NB4 (cell line): ENCODE results near the gene TTC9C.
A peak's percentile ranks its signal among the peaks of the same experiment; 100 is the strongest.

ENCODE experiments used
- DNase-seq: peaks from one replicate; pipeline ENCODE4 v3.0.0; 2010; ENCODE audit warnings: low read depth
- H3K4me3 ChIP-seq: one replicate; pipeline ENCODE4 v1.5.1; 2011; ENCODE audit warnings: mild to moderate bottlenecking, low read depth, low read length, moderate library complexity
- MYC ChIP-seq: IDR thresholded peaks from 2 replicates; pipeline ENCODE4 v1.6.1; 2011; ENCODE audit warnings: low read depth, low read length
- POLR2A ChIP-seq: IDR thresholded peaks from 2 replicates; pipeline ENCODE4 v1.6.1; 2011; ENCODE audit warnings: mild to moderate bottlenecking; ENCODE audit not compliant: insufficient read length; ENCODE audit errors: extremely low read depth
- TF ChIP-seq, protein P1 (sequence below): IDR thresholded peaks from one replicate; pipeline ENCODE4 v1.5.1; 2012; ENCODE audit warnings: low read depth, low read length
- TF ChIP-seq, protein P2 (sequence below): IDR thresholded peaks from 2 replicates; pipeline ENCODE4 v1.6.1; 2011; ENCODE audit warnings: low read depth, low read length

The TTC9C gene

DNA sequence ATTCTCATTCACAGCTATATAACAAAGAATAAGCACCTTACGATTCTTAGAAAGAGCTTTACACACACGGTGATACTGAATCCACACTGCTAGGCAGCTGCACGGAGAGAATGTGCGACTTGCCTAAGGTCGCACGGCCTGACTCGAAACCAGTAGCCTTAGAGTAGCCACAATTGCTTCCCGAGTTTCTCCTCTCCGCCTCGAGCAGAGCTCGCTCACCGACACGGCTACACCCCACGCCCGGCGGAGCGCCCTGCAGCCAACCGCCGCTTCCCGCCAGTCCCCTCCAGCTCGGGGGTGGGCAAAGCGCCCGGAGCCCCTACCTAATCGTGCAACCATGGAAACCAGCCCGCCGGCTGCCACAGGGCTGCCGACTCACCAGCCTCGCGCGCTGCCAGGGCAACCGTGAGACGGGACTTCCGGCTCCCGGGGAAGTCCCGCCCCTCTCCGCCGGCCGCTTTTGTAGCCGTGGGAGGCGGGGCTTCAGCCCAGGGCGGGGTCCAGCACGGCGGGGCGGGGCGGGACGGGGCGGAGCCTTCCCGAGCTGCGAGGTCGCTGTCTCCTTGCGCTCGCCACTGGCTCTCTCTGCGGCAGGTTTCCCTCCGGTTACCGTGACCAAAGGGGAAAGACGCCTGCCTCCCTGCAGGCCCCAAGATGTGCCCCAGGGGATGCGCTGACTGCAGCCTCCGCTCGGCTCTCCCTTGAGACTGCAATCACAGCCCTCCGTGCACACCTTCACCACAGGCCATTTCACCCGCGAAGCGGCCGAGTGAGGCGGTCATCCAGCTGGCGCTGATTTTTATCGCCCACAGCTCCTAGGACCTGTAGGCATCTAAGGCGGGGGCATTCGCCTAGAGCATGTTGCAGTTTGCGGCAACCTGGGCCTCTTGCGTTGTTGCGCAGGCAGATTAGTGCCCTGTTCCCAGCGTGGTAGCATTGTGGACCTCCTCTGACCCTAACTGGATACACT, 22.1 kb upstream of the TTC9C start:
- H3K4me3 ChIP-seq, result peak overlapping the region; percentile 80
- TF ChIP-seq MYC, result no peak; the same call in 1 of the 2 replicates
- peak; percentile 59 for TF ChIP-seq POLR2A
- TF ChIP-seq, protein P1, sequence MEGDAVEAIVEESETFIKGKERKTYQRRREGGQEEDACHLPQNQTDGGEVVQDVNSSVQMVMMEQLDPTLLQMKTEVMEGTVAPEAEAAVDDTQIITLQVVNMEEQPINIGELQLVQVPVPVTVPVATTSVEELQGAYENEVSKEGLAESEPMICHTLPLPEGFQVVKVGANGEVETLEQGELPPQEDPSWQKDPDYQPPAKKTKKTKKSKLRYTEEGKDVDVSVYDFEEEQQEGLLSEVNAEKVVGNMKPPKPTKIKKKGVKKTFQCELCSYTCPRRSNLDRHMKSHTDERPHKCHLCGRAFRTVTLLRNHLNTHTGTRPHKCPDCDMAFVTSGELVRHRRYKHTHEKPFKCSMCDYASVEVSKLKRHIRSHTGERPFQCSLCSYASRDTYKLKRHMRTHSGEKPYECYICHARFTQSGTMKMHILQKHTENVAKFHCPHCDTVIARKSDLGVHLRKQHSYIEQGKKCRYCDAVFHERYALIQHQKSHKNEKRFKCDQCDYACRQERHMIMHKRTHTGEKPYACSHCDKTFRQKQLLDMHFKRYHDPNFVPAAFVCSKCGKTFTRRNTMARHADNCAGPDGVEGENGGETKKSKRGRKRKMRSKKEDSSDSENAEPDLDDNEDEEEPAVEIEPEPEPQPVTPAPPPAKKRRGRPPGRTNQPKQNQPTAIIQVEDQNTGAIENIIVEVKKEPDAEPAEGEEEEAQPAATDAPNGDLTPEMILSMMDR, result no peak
- TF ChIP-seq, protein P2, sequence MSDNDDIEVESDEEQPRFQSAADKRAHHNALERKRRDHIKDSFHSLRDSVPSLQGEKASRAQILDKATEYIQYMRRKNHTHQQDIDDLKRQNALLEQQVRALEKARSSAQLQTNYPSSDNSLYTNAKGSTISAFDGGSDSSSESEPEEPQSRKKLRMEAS, result no peak
- DNase-seq, result peak; percentile 95

DNA sequence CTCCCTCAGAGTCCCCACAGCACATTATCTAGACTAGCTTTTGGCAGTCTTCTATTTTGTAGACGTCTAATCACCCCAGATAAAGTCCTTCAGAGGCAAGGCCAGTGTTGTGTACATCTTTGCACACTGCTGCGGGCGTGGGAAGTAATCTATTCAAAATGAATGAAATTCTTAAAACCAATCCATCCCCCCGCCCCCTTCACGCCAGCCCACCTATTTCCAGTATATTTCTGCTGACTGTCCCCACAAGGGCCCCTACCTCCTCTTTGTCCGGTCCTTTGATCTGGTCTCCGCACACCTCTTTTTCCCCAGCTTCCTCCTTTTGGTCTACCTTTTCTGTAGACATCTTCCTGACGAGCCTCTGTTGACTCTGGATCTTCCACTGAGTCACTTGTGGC, 21.4 kb upstream of the TTC9C start:
- no peak for DNase-seq
- TF ChIP-seq POLR2A (no peak), MYC (no peak)
- TF ChIP-seq, protein P2, result no peak
- TF ChIP-seq, protein P1, result no peak
- H3K4me3 ChIP-seq, result peak overlapping the region; percentile 35

DNA sequence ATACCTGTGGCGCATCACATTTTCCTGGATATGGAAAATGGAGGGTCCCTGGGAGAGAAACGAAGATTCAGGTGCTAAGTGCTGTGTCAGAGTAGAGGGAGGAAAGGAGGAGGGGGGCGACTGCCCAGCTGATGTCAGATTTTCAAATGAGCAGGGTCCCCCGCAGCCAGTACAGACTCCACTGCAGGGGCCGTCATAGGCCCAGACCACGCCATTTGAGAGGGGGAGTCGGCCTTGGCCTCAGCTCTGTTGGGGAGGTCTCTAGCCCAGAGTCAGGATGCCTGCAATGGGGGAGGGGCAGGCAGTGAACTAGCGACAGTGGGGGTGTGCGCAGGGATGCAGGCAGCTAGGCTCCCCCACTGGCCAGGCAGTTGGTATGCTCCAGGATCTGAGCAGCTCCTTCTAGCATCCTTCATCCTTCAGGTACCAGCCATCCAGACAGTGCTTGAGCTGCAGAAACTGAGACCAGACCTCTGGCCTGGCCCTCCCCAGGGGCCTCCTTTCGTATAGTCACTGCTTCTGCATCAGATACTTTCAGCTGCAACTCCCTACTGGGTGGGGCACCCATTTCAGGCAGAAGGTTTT, 20.9 kb upstream of the TTC9C start, which contains the start of the genes BSCL2 and GNG3:
BSCL2 (minus strand) TSS at position 148 of the 585 bp plus-strand sequence. CDS start 229 bp downstream, outside the sequence.
GNG3 (plus strand) TSS at position 400 of the 585 bp plus-strand sequence. CDS start 620 bp downstream, outside the sequence.
- TF ChIP-seq, protein P1, result no peak
- TF ChIP-seq MYC (no peak), POLR2A (no peak)
- TF ChIP-seq, protein P2, result no peak
- peak within 1 kb of the TSS; percentile 35 for H3K4me3 ChIP-seq
- peak; percentile 44 for DNase-seq

DNA sequence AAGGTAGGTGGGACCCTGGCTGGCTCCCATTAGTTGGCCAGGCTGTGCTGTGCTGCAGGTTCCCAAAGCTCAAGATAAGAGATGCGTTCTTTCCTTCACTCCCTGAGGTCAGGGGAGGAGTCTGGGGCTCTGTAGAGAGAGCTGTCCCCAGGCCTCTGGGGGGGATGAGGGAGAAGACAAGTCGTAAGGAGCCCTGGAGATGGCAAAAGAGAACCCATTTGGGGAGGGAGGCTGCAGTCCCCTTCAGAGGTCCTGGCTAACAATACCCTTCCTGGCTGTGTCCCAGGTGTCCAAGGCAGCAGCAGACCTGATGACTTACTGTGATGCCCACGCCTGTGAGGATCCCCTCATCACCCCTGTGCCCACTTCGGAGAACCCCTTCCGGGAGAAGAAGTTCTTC, 19.9 kb upstream of the TTC9C start:
- TF ChIP-seq, protein P1, result no peak
- TF ChIP-seq POLR2A, result peak; percentile 4
- DNase-seq, result no peak
- no peak overlapping the region for H3K4me3 ChIP-seq

DNA sequence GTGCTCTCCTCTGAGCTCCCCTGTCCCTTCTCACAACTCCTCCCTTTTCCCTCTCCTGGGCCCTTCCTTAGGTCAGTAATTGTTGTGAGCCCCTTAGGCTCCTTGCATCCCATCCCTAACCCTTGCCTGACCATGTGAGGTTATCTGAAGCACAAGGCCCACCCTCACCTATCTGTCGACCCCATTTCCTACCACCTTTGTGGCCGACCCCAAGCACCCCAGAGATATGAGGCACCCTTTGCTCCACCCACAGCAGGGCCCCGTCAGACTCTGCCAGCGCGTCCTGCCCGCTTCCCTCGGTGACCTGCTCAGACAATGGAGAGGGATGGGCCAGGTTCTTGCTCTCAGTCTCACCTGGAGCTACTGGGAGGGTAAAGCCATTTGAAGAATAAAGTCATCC, 19.5 kb upstream of the TTC9C start:
- DNase-seq, result no peak
- no peak overlapping the region for H3K4me3 ChIP-seq
- no peak for TF ChIP-seq MYC

DNA sequence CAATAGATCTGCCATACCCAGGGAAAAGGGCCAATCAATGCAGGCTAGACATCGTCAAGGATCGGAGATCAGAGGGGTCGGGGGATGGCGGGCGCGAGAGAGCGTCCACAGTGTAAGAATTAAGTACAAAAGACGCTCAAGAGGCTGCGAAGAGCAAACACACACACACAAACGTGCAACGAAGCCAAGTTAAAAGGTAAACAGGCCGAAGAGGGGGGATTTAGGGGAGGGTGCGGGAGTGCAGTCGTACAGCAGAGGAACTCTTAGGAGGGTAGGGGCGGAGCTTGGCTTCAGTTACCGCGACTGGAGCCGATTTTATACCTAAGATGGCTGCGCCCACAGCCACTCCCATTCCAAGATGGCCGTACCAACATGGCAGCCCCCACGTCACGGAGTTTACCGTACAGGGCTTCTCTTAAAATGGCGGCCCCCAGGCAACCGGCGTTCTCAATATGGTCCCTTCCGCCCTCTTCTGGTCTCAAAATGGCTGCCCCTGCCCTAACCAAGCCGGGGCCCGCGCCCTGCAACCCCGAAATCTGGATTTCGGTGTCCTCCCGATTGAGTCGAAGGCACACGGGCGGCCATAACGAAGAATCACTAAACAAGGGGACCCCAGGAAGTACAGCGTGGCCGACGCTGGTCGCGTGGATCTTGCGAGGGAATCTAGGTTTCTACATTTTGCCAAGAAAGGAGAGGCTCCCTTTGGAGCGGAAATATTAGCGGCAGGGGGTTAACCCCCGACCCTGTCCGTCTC, 18.9 kb upstream of the TTC9C start:
- DNase-seq, result peak; percentile 93
- TF ChIP-seq, protein P2, result no peak
- TF ChIP-seq, protein P1, result no peak
- TF ChIP-seq MYC, result no peak
- no peak for TF ChIP-seq POLR2A
- no peak overlapping the region for H3K4me3 ChIP-seq
